ENCODE data around the gene PTPN5.
A peak's percentile ranks its signal among the peaks of the same experiment; 100 is the strongest.
"Not testable (repeated sequence)": the region's sequence is repeated elsewhere in the genome, so short reads cannot be mapped to it uniquely, and the experiment has no call there.

The PTPN5 gene

GRCh38 chr11:18791207-18791968 lies at the start of gene PTPN5:
Gene PTPN5, minus strand, starts transcription at chr11:18791798. Its CDS starts 19,840 bp downstream, at chr11:18771958.
- DNase-seq, result no peak

GRCh38 chr11:18836417-18836816 lies 44.8 kb upstream of the PTPN5 start:
- DNase-seq, result no peak

GRCh38 chr11:18834754-18835466 lies 43.3 kb upstream of the PTPN5 start:
- no peak for DNase-seq

GRCh38 chr11:18820160-18820559 lies 28.6 kb upstream of the PTPN5 start:
- not testable (repeated sequence) for DNase-seq

GRCh38 chr11:18804199-18804999 lies 12.8 kb upstream of the PTPN5 start:
- DNase-seq, result no peak

GRCh38 chr11:18802381-18803257 lies 11.0 kb upstream of the PTPN5 start:
- DNase-seq, result peak; percentile 2

GRCh38 chr11:18798799-18799469 lies 7.3 kb upstream of the PTPN5 start:
- no peak for DNase-seq

- DNase-seq, result no peak
Observed at GRCh38 chr11:18794956-18795355, 3.4 kb upstream of the PTPN5 start.

GRCh38 chr11:18792827-18793226 lies 1.2 kb upstream of the PTPN5 start:
- no peak for DNase-seq

- no peak for DNase-seq
Observed at GRCh38 chr11:18791969-18792628, 501 bp upstream of the PTPN5 start.

GRCh38 chr11:18790883-18791206 lies 753 bp downstream of the PTPN5 start:
- DNase-seq, result no peak

GRCh38 chr11:18789942-18790341 lies 1.7 kb downstream of the PTPN5 start:
- no peak for DNase-seq

- no peak for DNase-seq
Observed at GRCh38 chr11:18785411-18785810, 6.2 kb downstream of the PTPN5 start.

GRCh38 chr11:18780896-18781295 lies 10.7 kb downstream of the PTPN5 start:
- no peak for DNase-seq

- no peak for DNase-seq
Observed at GRCh38 chr11:18780329-18780728, 11.3 kb downstream of the PTPN5 start.

GRCh38 chr11:18778468-18778867 lies 13.1 kb downstream of the PTPN5 start:
- no peak for DNase-seq

- no peak for DNase-seq
Observed at GRCh38 chr11:18776324-18776723, 15.3 kb downstream of the PTPN5 start.

- DNase-seq, result no peak
Observed at GRCh38 chr11:18775492-18776292, 15.9 kb downstream of the PTPN5 start.

GRCh38 chr11:18774801-18775200 lies 16.8 kb downstream of the PTPN5 start:
- DNase-seq, result no peak

- no peak for DNase-seq
Observed at GRCh38 chr11:18773681-18774080, 17.9 kb downstream of the PTPN5 start.

- no peak for DNase-seq
Observed at GRCh38 chr11:18773104-18773503, 18.5 kb downstream of the PTPN5 start.
